Transverse colon (tissue), 3 donors: ENCODE data around the gene ATP9A.

ENCODE experiments used
- POLR2A ChIP-seq: fragments of 450-650 bp; IDR thresholded peaks from one replicate; pipeline ENCODE4 v1.6.1; 2016; ENCODE audit warnings: antibody characterized with exemption, mild to moderate bottlenecking, moderate library complexity
- TF ChIP-seq, protein P1 (sequence below), 5 experiments: fragments of 200-600 bp in 3 of 5; fragments of 450-650 bp in 2 of 5; sonication (generic) in 3 of 5; IDR thresholded peaks; 1 replicate in 2 of 5; 2 replicates in 3 of 5; pipeline ENCODE4 v1.5.1; 2016 to 2017; ENCODE audit warnings: antibody characterized with exemption in 5 of 5, inconsistent platforms in 3 of 5, mild to moderate bottlenecking in 2 of 5, moderate library complexity in 1 of 5

DNA sequence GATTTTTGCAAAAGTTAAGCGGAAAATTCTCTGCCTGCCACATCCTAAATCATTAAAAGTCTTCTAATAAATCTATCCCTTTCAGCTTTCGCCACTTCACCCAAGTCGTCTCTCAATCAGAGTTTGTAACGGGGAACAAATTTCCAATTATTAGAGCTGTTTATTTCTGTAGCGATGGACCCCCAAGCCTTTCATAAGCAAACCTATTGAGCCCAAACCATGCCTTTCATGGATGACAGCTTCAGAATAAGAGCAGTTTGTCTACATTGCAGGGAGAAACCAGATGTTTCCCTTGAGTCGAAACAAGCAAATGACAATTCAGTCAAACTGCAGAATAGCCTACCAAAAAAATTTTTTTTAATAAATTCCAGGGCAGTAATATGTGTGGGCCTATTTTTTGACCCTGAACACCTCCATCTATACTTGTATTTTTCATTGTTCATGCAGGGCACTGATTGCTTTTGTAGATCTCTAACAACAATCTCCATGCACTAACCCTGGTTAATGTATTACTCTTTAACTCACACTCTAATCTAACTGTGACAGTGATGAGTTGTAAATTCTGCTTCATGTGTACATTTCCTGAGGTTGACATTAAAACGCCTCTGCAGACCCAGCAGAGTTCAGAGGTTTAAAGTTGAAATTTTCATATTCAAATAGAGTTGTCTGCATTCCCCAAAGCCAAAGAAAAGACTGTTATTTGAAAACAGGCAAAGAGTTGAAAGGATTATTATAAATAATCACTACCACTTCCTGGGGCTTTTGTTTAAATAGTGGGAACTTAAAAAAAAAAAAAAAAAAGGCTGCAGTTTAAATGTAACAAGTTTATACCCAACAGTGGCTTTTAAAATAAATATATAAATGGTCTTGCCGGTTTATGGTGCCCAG is 64.5 kb downstream of the ATP9A start:
- TF ChIP-seq, protein P1, sequence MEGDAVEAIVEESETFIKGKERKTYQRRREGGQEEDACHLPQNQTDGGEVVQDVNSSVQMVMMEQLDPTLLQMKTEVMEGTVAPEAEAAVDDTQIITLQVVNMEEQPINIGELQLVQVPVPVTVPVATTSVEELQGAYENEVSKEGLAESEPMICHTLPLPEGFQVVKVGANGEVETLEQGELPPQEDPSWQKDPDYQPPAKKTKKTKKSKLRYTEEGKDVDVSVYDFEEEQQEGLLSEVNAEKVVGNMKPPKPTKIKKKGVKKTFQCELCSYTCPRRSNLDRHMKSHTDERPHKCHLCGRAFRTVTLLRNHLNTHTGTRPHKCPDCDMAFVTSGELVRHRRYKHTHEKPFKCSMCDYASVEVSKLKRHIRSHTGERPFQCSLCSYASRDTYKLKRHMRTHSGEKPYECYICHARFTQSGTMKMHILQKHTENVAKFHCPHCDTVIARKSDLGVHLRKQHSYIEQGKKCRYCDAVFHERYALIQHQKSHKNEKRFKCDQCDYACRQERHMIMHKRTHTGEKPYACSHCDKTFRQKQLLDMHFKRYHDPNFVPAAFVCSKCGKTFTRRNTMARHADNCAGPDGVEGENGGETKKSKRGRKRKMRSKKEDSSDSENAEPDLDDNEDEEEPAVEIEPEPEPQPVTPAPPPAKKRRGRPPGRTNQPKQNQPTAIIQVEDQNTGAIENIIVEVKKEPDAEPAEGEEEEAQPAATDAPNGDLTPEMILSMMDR (IDR thresholded peaks at IDR 0.05): no peak
- TF ChIP-seq POLR2A: no peak
